ENCODE data around the gene MGST1.

GRCh38 chr12:16300122-16300521 lies 47.3 kb upstream of the MGST1 start:
- TF ChIP-seq CTCF (IDR thresholded peaks at IDR 0.05) (no peak), POLR2A (IDR thresholded peaks at IDR 0.05) (no peak)
